Glomerular endothelial cell (primary cell): ENCODE measurements around the gene GRIK4. TPM values are rescaled to one million over a fixed set of nuclear protein-coding genes. Genes with fewer than 3 reads are reported as not detected.
"Not testable (repeated sequence)": the region's sequence is repeated elsewhere in the genome, so short reads cannot be mapped to it uniquely, and the experiment has no call there.

Source experiments
- DNase-seq: peaks from one replicate; pipeline ENCODE4 v3.0.0-alpha.2; 2011; ENCODE audit warnings: low read depth, low spot score; ENCODE audit errors: extremely low read depth
- total RNA-seq: library from RNA; depleted of rRNA; stranded (reverse); fragments of >200 nt; gene quantifications from 2 replicates; pipeline ENCODE4 v1.2.3, GENCODE V29; 2015

GRIK4 gene
- total RNA-seq, 1 donor from 2014 or later = 0.06 TPM

DNA sequence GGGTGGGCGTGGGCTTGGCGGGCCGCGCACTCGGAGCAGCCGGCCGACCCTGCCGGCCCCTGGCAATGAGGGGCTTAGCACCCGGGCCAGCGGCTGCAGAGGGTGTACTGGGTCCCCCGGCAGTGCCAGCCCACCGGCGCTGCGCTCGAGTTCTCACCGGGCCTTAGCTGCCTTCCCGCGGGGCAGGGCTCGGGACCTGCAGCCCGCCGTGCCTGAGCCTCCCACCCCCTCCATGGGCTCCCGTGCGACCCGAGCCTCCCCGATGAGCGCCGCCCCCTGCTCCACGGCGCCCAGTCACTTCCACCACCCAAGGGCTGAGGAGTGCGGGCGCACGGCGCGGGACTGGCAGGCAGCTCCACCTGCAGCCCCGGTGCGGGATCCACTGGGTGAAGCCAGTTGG lies 510.2 kb downstream of the GRIK4 start:
- DNase-seq = not testable (repeated sequence)

DNA sequence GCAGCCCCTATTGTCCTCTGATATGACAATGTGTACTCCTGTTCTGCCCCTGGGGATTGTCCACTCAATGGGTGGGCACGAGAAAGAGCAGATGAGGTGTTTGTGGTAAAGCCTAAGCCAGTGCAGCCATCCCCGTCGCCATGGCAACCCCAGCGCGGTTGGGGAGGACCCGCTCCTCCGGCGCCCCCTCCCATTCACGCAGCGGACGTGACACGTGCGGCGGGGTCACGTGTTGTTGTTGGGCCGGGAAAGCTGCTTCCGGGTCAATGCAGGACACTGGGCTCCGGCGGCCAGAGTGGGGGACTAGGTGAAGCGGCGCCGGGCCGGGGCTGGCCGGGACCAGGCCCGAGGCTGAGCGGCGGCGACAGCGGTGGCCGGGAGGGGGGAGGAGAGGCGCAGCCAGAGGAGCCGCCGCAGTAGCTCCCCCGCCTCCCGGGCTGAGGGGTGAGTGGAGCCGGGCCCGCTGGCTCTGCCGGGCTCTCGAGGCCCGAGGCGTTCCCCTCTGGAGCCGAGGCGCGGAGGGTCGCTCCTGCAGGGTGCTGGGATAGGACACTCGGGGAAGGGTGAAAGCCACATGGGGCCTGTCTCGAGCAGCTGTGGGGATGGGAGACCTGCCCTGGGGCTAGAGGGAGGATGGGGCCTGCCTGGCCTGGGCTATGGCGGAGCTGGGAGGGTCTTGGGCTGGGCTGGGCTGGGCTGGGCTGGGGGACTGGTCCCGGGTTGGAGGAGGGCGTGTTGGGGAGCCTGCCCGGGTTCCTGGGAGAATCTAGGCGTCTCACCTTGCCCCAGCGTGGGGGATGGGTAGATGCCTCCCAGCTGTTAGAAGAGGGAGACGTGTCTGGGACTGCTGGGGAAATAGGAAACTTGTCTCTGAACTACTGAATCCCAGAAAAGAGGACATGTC lies 512.6 kb downstream of the GRIK4 start, which contains the start of gene TBCEL:
TSS of gene TBCEL (plus strand) at position 255 of the 904 bp plus-strand sequence. CDS start 21,589 bp downstream, outside the sequence.
- no peak for DNase-seq

DNA sequence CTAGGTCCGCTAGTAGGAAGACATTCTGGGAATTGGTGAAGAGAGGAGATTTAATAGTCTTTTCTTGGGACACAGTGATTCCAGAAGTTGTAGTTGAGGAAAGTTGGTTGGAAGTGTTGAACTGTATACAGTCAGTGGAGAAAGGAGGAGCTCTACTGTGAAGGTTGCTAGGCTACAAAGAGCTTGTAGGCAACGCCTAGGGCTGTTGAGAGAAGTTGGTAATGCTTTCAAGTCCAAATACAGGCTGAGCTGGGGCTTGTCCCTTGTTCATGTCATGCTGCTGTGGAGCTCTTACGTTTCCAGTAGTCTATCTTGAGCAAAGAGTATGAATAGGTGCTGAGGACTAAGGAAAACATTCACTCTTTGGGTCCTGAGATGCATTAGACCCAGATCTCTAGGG lies 513.4 kb downstream of the GRIK4 start:
- no peak for DNase-seq

DNA sequence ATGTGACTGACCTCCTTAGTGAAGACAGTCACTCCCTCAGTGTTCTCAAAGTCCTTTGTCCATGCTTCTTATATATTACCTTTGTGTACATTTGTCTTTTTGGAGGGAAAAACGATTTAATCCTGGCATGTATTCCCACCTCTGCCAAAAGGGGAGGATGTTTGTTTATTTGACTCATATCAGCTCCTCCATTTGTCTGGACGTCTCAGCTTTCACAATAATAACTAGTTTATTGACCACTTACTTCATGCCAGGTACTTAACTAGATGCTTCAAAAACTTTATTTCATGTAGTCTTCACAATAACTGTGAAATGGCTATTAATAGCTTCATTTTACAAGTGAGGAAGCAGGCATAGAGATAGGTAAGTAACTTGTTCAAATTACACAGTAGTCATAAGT lies 517.6 kb downstream of the GRIK4 start:
- no peak for DNase-seq

DNA sequence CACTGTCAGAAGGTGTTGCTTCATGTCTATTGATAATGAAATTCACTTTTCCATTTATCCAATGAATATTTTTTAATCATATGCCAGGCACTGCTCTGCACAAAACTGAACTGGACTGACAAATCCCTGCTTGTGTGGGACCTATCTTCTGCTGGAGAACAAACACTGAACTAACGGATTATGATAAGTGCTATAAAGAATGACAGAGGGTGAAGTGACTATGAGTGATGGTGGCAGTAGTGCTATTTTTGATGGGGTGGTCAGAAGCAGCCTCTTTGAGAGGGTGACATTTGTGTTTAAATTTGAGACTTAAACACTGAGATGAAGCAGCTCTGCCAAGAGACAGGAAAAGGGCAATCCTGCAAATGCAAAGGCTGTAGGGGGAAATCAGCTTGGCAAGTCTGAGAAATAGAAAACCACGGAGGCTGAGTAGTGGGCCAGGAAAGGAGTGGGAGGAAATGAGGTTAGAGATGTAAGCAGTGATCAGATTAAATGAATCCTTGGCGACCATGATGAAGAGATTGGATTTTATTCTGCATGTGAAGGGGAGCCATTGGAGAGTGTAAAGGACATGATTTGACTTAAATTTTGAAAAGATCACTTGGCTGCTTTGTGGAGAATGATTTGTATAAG lies 518.4 kb downstream of the GRIK4 start:
- DNase-seq = no peak

DNA sequence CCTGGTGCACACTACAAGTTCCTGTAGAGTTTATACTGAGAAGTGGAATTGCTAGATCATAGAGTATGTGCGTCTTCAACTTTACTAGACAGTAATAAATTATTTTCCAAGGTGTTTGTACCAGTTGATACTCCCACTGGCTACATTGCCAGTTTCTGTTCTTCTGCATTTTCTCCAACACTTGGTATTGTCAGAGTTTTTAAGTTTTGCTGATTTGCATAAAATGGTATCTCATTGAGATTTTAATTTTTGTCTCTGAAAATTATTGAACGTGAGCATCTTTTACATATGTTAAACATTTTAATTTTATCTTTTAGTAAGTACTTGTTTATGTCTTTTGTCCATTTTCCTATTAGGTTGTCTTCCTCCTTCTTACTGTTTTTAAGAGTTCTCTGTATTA lies 519.6 kb downstream of the GRIK4 start:
- no peak for DNase-seq

DNA sequence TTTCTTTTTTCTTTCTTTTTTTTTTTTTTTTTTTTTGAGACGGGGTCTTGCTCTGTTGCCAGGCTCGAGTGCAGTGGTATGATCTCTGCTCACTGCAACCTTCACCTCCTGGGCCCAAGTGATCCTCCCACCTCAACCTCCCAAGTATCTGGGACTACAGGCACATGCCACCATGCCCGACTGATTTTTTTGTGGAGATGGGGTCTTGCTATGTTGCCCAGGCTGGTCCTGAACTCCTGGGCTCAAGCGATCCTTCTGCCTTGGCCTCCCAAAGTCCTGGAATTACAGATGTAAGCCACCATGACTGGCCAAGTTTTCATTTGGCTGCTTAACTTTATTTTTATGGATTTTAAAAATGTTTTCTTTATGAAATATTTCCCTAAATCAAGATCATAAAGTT lies 520.1 kb downstream of the GRIK4 start:
- not testable (repeated sequence) for DNase-seq

DNA sequence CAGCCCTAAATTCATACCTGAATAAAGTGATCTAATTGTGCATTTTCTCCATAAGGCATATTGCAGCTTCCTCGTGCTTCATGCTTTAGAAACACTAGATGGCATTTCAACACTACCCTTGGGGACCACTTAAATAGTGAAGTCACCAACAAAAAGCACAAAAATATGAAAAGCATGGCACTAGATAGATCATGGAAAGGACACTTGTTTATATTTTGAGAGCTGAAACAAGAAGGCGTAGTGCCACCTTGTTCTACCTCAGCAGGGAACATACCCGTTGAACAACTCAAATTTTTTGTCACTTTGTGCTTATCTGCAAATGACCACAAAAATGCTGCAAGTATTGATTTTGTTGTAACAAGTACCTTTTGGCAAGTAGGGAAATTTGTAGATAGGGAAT lies 521.0 kb downstream of the GRIK4 start:
- no peak for DNase-seq

DNA sequence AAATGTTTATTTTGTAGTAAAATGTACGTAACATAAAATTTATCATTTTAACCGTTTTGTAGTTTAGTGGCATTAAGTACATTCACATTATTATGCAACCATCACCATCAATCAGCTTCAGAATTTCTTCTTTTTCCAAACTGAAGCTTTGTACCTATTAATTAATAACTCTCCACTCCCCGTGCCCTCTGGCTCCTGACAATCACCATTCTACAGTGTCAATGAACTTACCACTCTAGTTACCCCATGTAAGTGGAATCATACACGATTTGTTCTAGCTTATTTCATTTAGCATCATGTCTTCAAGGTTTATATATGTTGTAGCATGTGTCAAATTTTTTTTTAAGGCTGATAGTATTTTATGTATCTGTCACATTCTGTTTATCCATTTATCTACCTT lies 522.1 kb downstream of the GRIK4 start:
- DNase-seq = no peak

DNA sequence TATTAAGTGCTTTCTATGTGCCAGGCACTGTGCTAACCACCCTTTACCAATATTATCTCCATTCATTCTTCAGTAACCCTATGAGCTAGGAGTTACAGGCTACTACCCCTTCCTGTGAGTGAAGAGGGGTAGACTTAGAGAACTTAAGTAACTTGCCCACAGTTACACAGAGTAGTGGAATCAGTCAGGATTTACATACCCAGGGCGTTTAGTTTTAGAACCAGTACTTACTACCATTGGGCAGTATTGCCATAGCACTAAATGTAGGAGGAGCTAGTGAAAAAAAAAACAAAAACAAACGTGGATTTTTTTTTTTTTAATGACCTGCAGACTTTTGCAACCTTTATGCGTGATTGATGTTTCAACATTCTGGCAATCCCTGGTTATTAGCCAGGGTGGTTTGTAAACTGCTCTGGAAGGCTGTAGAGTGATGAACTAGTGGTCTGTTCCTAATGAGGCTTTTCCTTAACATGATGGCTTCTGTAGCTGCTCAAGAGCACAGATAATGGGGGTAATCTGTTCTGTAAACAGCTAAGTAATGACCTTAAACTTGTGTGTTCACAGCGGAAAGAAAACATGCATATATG lies 523.7 kb downstream of the GRIK4 start:
- DNase-seq = no peak

DNA sequence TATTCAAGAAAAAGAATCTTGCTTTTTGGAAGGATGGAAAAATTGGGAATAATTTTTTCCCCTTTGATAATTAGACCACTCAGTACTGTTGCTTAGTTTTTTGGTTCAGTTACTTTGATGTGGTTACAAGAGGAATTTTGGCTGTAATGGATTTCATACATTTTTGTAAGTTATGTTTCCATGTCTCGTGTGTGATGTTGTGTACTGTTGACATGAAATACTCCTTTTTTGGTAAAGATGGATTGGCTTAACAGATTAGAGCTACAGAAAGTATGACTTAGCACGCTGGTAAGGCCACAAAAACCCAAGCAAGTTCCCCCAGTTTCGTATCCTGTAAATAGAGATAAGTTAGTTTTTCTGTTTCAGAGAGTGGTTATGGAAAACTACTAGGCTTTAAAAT lies 524.2 kb downstream of the GRIK4 start:
- DNase-seq = no peak

DNA sequence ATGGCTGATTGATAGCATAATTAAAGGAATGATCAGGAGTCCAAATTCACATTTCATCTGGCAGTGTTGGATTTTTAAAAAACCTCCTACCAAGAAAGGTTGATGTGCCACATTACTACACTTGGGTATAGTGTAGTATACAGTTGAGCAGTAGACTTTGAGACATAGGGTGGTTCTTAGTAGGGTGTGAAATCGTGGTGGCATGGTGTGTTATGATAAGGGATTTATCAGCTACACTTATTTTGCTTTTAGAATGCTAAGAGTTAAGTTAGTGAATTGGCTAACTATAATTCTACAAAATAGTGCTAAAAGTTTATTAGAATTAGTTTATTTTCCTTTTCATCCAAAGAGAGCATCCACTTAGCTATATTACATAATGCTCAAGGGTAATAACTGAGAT lies 525.5 kb downstream of the GRIK4 start:
- DNase-seq = no peak

Other genes with a start within 250 kb of the GRIK4 start
- gene TLCD5, start 186.4 kb upstream of the GRIK4 start, total RNA-seq = 6.2 and 7.2 TPM in 2 replicates
- 70.3 and 107 TPM in 2 replicates for gene ARHGEF12, start 175.3 kb upstream of the GRIK4 start, total RNA-seq